ENCODE results near the gene RTL1. TPM values are rescaled to one million over a fixed set of nuclear protein-coding genes. Genes with fewer than 3 reads are reported as not detected.

The RTL1 gene
- total and polyA plus RNA-seq, 2 of the 13 experiments (the other 11 are each of a cell fraction or from before 2014, with no cell fraction given), result not detected

DNA sequence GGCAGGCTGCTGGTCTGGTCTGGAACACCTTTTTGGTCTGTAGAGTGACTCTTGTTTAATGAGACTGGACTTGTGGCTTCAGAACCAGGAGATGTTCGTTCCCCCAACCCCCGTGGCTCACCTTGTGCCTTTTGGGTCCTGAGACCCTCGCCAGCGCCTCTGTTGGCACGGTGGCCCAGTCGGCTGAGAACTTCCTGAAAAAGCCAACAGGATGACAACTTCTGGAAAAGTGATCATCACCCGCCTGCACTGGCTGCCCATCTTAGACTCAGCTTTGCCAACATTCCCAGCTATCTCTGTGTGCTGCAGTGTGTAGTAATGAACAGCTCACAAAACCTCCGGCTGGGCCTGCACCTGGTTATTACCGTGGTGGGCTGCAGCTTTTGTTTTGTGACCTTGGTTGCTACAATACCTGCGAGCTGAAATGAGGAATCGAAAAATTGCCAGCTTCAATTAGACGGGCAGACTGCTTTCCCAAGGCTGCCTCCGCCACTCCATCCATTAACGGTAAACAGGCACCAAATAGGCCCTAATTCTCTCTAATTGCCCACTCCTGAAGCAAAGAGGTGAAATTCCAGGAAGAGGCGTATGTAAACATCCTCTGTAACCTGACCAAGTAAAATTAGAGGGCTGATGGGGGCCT, 61.6 kb downstream of the RTL1 start (continued):
- no peak for TF ChIP-seq SYNCRIP (IDR thresholded peaks at IDR 0.05; ENCODE audit: insufficient read depth, low read depth, low read length)
- TF ChIP-seq ZSCAN31 (CRISPR knock-in tag; IDR thresholded peaks at IDR 0.05; ENCODE audit: low read depth), result no peak
- TF ChIP-seq NKX3-1 (CRISPR knock-in tag; IDR thresholded peaks at IDR 0.05), result no peak
- TF ChIP-seq, protein P1, sequence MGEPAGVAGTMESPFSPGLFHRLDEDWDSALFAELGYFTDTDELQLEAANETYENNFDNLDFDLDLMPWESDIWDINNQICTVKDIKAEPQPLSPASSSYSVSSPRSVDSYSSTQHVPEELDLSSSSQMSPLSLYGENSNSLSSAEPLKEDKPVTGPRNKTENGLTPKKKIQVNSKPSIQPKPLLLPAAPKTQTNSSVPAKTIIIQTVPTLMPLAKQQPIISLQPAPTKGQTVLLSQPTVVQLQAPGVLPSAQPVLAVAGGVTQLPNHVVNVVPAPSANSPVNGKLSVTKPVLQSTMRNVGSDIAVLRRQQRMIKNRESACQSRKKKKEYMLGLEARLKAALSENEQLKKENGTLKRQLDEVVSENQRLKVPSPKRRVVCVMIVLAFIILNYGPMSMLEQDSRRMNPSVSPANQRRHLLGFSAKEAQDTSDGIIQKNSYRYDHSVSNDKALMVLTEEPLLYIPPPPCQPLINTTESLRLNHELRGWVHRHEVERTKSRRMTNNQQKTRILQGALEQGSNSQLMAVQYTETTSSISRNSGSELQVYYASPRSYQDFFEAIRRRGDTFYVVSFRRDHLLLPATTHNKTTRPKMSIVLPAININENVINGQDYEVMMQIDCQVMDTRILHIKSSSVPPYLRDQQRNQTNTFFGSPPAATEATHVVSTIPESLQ (CRISPR knock-in tag; conservative IDR thresholded peaks at IDR 0.05), result no peak
- no peak for TF ChIP-seq ZNF768 (CRISPR knock-in tag; IDR thresholded peaks at IDR 0.05)
- 0 out of 4 replicates have a peak, but pooled peaks of 1 of the 2 experiments have one; percentile 24 for TF ChIP-seq EP300 (IDR thresholded peaks at IDR 0.05; ENCODE audit: low read depth in 2 of 2, low read length in 2 of 2)
- TF ChIP-seq EP300 (CRISPR knock-in tag; IDR thresholded peaks at IDR 0.05; ENCODE audit: borderline replicate concordance), result no peak
- no peak for TF ChIP-seq ZBTB14 (CRISPR knock-in tag; IDR thresholded peaks at IDR 0.05)
- no peak for TF ChIP-seq ZNF724P (CRISPR knock-in tag; IDR thresholded peaks at IDR 0.05; ENCODE audit: borderline replicate concordance)
- 0 out of 2 replicates have a peak, but pooled peaks have one; percentile 18 for TF ChIP-seq TARDBP (CRISPR knock-in tag; IDR thresholded peaks at IDR 0.05)
- TF ChIP-seq SRY (CRISPR knock-in tag; IDR thresholded peaks at IDR 0.05), result no peak
- no peak for TF ChIP-seq HES4 (CRISPR knock-in tag; IDR thresholded peaks at IDR 0.05; ENCODE audit: borderline replicate concordance)
- no peak for TF ChIP-seq SOX13 (IDR thresholded peaks at IDR 0.05)
- TF ChIP-seq SOX13 (CRISPR knock-in tag; conservative IDR thresholded peaks at IDR 0.05 in 1 of 2, IDR thresholded peaks at IDR 0.05 in 1 of 2), result no peak
- TF ChIP-seq MYC (CRISPR knock-in tag; IDR thresholded peaks at IDR 0.05; ENCODE audit: borderline replicate concordance), result no peak
- no peak for TF ChIP-seq HOXA3 (CRISPR knock-in tag; IDR thresholded peaks at IDR 0.05)
- no peak for TF ChIP-seq CBX1 (IDR thresholded peaks at IDR 0.05; ENCODE audit: low read depth)
- no peak for TF ChIP-seq ZNF367 (CRISPR knock-in tag; IDR thresholded peaks at IDR 0.05; ENCODE audit: borderline replicate concordance)
- peak; percentile 62 for TF ChIP-seq ZBTB38 (CRISPR knock-in tag; IDR thresholded peaks at IDR 0.05)
- TF ChIP-seq SIX4 (CRISPR knock-in tag; IDR thresholded peaks at IDR 0.05), result no peak
- no peak for TF ChIP-seq SNAPC2 (CRISPR knock-in tag; IDR thresholded peaks at IDR 0.05)
- TF ChIP-seq, protein P2, sequence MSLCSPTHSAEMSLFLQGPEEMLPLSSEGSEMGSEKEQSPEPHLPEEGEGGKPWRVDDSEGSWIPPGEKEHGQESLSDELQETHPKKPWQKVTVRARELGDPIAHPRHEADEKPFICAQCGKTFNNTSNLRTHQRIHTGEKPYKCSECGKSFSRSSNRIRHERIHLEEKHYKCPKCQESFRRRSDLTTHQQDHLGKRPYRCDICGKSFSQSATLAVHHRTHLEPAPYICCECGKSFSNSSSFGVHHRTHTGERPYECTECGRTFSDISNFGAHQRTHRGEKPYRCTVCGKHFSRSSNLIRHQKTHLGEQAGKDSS (CRISPR knock-in tag; IDR thresholded peaks at IDR 0.05; ENCODE audit: borderline replicate concordance, low read depth), result no peak
- TF ChIP-seq PAF1 (CRISPR knock-in tag; IDR thresholded peaks at IDR 0.05), result no peak
- TF ChIP-seq TEAD3 (CRISPR knock-in tag; optimal IDR thresholded peaks at IDR 0.05; ENCODE audit: borderline replicate concordance), result peak; percentile 30
- no peak for TF ChIP-seq ZNF567 (CRISPR knock-in tag; IDR thresholded peaks at IDR 0.05; ENCODE audit: borderline replicate concordance)
- TF ChIP-seq MEIS2 (CRISPR knock-in tag; IDR thresholded peaks at IDR 0.05), result no peak
- no peak for TF ChIP-seq GATAD1 (CRISPR knock-in tag; IDR thresholded peaks at IDR 0.05)
- no peak for TF ChIP-seq TFAP4 (IDR thresholded peaks at IDR 0.05; ENCODE audit: borderline replicate concordance, low read depth)
